Colonic mucosa (tissue), 4 donors: ENCODE data around the gene RASGRP3. TPM values are rescaled to one million over a fixed set of nuclear protein-coding genes. Genes with fewer than 3 reads are reported as not detected.
"Not testable (repeated sequence)": the region's sequence is repeated elsewhere in the genome, so short reads cannot be mapped to it uniquely, and the experiment has no call there.

Experiments
- DNase-seq: peaks from one replicate; pipeline ENCODE4 v3.0.0-alpha.2; 2020
- H3K27ac ChIP-seq: fragments of 200-600 bp; one replicate; pipeline ENCODE4 v1.8.0; 2021
- H3K27me3 ChIP-seq: fragments of 200-600 bp; one replicate; pipeline ENCODE4 v1.8.0; 2021
- H3K36me3 ChIP-seq: fragments of 200-600 bp; one replicate; pipeline ENCODE4 v1.8.0; 2021
- H3K4me1 ChIP-seq: fragments of 200-600 bp; one replicate; pipeline ENCODE4 v1.8.0; 2021; ENCODE audit warnings: mild to moderate bottlenecking
- H3K4me3 ChIP-seq: fragments of 200-600 bp; one replicate; pipeline ENCODE4 v1.8.0; 2021
- H3K9ac ChIP-seq, 2 donors: one replicate each; pipeline ENCODE4 v1.7.0; 2013; ENCODE audit warnings: control low read depth in 2 of 2, low read depth in 2 of 2, low read length in 2 of 2
- H3K9me3 ChIP-seq: fragments of 200-600 bp; one replicate; pipeline ENCODE4 v1.8.0; 2021
- intact Hi-C: fragments of 100-400 bp; cut with DNase I; formaldehyde crosslinking; loops from one replicate; pipeline ENCODE4 v1.14.1; 2022
- total RNA-seq, 2 donors: library from RNA; stranded (reverse); fragmentation: NEBNext Ultra II Directional in 1 of 2; extraction: Animal tissue kit (Norgen Biotek cat#: 25700) in 1 of 2; gene quantifications; one replicate each; pipeline ENCODE4 v1.2.1, GENCODE V29; 2021
- TF ChIP-seq, protein P1 (sequence below): fragments of 200-600 bp; IDR thresholded peaks from one replicate; pipeline ENCODE4 v1.8.0; 2022; ENCODE audit warnings: antibody characterized with exemption, mild to moderate bottlenecking
- donor health status: healthy.
- donor health status: DM: no; HTN: no; CAD: no.
- donor health status: DM: no; HTN: no; CAD: no.

RASGRP3 gene
- total RNA-seq, 2 donors from 2014 or later = 3.6 to 3.9 TPM

DNA sequence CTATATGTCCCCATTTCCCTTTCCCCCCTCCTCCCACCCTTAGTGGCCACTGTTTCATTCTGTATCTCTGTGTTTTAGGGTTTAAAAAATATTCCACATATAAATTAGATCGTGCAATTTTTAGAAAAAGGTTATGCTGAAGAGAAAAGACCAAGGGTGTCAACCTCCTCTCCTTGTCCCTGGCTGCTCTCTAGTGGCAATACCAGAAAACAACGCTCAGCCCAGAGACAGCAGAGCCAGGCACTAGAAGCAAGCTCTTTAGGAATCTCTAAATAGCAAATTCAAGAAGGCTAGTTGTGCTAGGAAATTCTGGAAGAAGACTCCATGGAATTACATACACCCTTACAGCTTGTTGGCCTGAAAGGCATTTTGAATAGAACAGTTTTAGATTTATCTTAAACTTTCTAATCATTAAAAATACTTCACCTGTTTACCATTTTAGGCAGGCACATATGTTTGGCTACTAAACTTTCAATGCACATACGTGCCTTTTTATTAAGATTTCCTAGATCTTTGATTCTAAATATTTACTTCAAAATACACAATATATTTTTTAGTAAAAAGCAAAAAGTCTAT is 35.1 kb upstream of the RASGRP3 start:
- peak; percentile 26 for DNase-seq

DNA sequence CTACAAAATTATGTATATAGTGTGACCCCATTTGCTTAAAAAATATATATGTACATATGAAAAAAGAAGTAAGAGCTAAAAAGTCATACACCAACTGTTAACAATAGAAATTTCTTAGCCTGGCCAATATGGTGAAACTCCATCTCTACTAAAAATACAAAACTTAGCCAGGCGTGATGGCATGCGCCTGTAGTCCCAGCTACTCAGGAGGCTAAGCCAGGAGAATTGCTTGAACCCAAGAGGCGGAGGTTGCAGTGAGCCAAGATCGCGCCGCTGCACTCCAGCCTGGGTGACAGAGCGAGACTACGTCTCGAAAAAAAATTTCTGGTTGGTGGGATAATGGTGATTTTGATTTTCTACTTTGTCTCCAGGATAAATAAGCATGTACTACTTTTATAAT is 34.4 kb upstream of the RASGRP3 start:
- intact Hi-C loops, H3K4me3 ChIP-seq, H3K9ac ChIP-seq, H3K4me1 ChIP-seq, H3K36me3 ChIP-seq, H3K27me3 ChIP-seq, DNase-seq, H3K27ac ChIP-seq, H3K9me3 ChIP-seq: not testable (repeated sequence)

More for the DNA sequence above, 35.1 kb upstream of the RASGRP3 start:
- H3K27ac ChIP-seq = no peak overlapping the region
- intact Hi-C loops = no loop called here
- no peaks in the 10 kb centered on the region for H3K27me3 ChIP-seq
- H3K9ac ChIP-seq = no peak overlapping the region
- H3K9me3 ChIP-seq = no peaks in the 10 kb centered on the region
- H3K4me1 ChIP-seq = no peaks in the 10 kb centered on the region
- TF ChIP-seq, protein P1, sequence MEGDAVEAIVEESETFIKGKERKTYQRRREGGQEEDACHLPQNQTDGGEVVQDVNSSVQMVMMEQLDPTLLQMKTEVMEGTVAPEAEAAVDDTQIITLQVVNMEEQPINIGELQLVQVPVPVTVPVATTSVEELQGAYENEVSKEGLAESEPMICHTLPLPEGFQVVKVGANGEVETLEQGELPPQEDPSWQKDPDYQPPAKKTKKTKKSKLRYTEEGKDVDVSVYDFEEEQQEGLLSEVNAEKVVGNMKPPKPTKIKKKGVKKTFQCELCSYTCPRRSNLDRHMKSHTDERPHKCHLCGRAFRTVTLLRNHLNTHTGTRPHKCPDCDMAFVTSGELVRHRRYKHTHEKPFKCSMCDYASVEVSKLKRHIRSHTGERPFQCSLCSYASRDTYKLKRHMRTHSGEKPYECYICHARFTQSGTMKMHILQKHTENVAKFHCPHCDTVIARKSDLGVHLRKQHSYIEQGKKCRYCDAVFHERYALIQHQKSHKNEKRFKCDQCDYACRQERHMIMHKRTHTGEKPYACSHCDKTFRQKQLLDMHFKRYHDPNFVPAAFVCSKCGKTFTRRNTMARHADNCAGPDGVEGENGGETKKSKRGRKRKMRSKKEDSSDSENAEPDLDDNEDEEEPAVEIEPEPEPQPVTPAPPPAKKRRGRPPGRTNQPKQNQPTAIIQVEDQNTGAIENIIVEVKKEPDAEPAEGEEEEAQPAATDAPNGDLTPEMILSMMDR = peak; percentile 16
- H3K36me3 ChIP-seq = no peaks in the 10 kb centered on the region
- no peak overlapping the region for H3K4me3 ChIP-seq

DNA sequence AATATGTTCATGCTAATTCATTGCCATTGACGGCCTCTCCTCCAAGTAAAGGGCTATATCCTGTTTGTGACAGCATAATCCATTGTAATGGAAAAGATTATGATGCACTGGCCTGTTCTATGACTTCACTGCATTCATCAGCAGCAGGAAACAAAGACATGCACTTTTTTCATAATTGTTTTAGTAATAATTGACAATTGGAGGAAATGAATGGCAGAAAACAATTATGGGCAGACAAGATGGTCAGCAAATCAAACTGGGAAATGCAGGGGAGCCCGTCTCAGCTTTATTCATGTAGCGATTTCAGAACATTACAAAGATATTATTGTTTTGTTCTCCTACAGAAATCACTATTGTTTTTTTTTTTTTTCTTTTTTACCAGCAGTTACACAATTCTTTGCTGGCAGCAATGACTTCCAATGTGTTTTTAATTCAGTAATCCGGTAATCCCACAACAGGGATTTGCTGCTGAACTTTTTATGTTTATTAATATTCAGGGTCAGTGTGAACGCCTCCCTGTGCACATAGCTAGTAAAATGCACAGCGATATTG is 33.8 kb upstream of the RASGRP3 start:
- Histone ChIP-seq H3K27ac (no peak overlapping the region), H3K4me1 (no peaks in the 10 kb centered on the region), H3K4me3 (no peak overlapping the region), H3K27me3 (no peaks in the 10 kb centered on the region), H3K9me3 (no peaks in the 10 kb centered on the region), H3K36me3 (no peaks in the 10 kb centered on the region), H3K9ac (no peak overlapping the region)
- TF ChIP-seq, protein P1 = no peak
- DNase-seq = no peak
- intact Hi-C loops = no loop called here

DNA sequence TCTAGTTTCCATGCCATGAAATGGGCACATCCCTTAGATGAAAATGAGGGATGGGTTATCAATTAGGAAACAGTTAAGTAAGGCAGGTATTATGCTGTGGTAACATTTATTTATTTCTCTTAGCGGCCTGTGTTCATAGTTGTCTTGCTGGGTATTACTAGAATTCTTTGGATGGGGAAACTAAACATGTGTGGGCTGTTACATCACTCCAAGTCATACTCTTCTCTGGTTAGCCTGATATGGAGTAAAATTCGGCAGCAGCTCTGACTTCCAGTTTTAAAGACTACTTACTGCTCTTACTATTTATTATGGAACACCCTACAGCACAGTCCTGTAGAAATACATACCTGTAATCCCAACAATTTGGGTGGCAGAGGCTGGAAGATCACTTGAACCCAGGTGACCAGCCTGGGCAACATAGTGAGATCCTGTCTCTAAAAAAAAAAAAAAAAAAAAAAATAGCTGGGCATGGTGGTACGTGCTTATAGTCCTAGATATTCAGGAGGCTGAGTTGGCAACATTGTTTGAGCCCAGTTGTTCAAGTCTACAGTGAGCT is 33.1 kb upstream of the RASGRP3 start:
- Histone ChIP-seq H3K9me3 (no peaks in the 10 kb centered on the region), H3K9ac (no peak overlapping the region), H3K36me3 (no peaks in the 10 kb centered on the region), H3K27ac (no peak overlapping the region), H3K4me1 (no peaks in the 10 kb centered on the region), H3K4me3 (no peak overlapping the region), H3K27me3 (no peaks in the 10 kb centered on the region)
- intact Hi-C loops = no loop called here
- DNase-seq = no peak
- TF ChIP-seq, protein P1 = no peak

DNA sequence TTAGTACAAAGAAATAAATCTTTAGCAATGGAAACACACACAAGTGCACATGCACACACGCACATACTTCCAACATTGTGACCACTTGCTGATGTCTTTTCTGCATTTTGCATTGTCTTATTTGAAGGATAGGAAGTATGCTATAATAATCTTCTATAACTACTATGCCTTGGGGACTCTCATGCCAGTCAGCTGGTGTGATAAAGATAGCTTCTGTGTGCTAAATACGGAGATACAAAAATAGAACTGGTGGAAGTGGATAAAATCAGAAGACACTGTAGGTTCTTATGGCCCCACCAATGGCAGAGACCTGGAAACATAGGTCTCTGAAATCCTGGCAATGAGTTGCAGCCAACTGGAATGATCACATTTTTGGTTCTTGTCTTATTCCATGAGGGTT is 31.5 kb upstream of the RASGRP3 start:
- intact Hi-C loops = no loop called here
- Histone ChIP-seq H3K9me3 (no peaks in the 10 kb centered on the region), H3K4me1 (no peaks in the 10 kb centered on the region), H3K4me3 (no peak overlapping the region), H3K9ac (no peak overlapping the region), H3K27me3 (no peaks in the 10 kb centered on the region), H3K36me3 (no peaks in the 10 kb centered on the region), H3K27ac (no peak overlapping the region)
- no peak for DNase-seq
- TF ChIP-seq, protein P1 = no peak

DNA sequence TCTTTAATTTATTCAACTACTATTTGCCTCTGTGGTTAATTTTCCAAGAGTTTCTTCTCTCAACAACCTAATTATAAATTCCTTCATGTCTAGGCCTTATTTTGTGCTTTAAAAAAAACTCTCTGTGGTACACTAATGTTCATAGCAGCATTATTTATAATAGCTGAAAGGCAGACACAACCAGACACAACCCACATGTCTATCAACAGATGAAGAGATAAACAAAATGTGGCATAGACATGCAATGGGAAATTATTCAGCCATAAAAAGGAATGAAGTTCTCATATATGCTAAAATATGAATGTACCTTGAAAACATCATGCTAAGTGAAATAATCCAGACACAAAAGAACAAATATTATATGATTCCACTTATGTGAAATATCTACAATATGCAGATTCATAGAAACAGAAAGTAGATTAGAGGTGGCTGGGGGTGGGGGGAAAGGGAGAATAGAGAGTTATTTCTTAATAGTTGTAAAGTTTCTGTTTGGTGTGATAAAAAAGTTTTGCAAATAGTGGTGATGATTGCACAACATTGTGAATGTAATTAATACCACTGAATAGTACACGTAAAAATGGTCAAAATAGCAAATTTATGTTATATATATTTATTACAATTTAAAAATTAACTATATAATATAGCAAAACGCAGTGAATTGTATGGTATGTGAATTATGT is 28.1 kb upstream of the RASGRP3 start:
- intact Hi-C loops = no loop called here
- Histone ChIP-seq H3K9ac (no peak overlapping the region), H3K4me3 (no peak overlapping the region), H3K4me1 (no peaks in the 10 kb centered on the region), H3K27ac (no peak overlapping the region), H3K36me3 (no peaks in the 10 kb centered on the region), H3K9me3 (no peaks in the 10 kb centered on the region), H3K27me3 (no peaks in the 10 kb centered on the region)
- DNase-seq = no peak
- TF ChIP-seq, protein P1 = no peak
